GM23338 (cell line): Measurements from ENCODE around the gene PCDHGA4. TPM values are rescaled to one million over a fixed set of nuclear protein-coding genes. Genes with fewer than 3 reads are reported as not detected.

Experiments
- ATAC-seq: fragments of 200-7000 bp; cut with Tn5 transposase; 3 replicates; pipeline ENCODE4 v1.9.1; 2020
- DNase-seq: peaks from one replicate; pipeline ENCODE4 v3.0.0-alpha.2; 2015; ENCODE audit warnings: low spot score
- H2AFZ ChIP-seq: fragments of 200-600 bp; sonication (generic); 2 replicates; pipeline ENCODE4 v1.8.0; 2016; ENCODE audit warnings: antibody characterized with exemption, mild to moderate bottlenecking, moderate library complexity
- H3F3A ChIP-seq: fragments of 200-600 bp; sonication (generic); replicated peaks from 2 replicates; pipeline ENCODE4 v1.8.0; 2017; ENCODE audit warnings: antibody characterized with exemption, mixed run types, low read depth
- H3K27ac ChIP-seq: fragments of 200-600 bp; sonication (generic); 2 replicates; pipeline ENCODE4 v1.6.1; 2016; ENCODE audit warnings: low read depth
- H3K27me3 ChIP-seq: fragments of 200-600 bp; sonication (generic); 2 replicates; pipeline ENCODE4 v1.8.0; 2016; ENCODE audit warnings: mild to moderate bottlenecking, mixed run types, moderate library complexity; ENCODE audit not compliant: insufficient read depth
- H3K36me3 ChIP-seq: fragments of 200-600 bp; sonication (generic); 2 replicates; pipeline ENCODE4 v1.8.0; 2016; ENCODE audit warnings: mild to moderate bottlenecking; ENCODE audit not compliant: insufficient read depth
- H3K4me1 ChIP-seq: fragments of 200-600 bp; sonication (generic); 2 replicates; pipeline ENCODE4 v1.8.0; 2016; ENCODE audit warnings: mild to moderate bottlenecking, moderate library complexity; ENCODE audit not compliant: insufficient read depth
- H3K4me2 ChIP-seq: fragments of 200-600 bp; sonication (generic); 2 replicates; pipeline ENCODE4 v1.7.1; 2017; ENCODE audit warnings: mixed run types
- H3K4me3 ChIP-seq: fragments of 200-600 bp; sonication (generic); 2 replicates; pipeline ENCODE4 v1.6.1; 2016; ENCODE audit warnings: mixed run types
- H3K79me2 ChIP-seq: fragments of 200-600 bp; sonication (generic); replicated peaks from 2 replicates; pipeline ENCODE4 v1.8.0; 2017; ENCODE audit warnings: mild to moderate bottlenecking; ENCODE audit not compliant: insufficient read depth
- H3K9me2 ChIP-seq: fragments of 200-600 bp; sonication (generic); 2 replicates; pipeline ENCODE4 v1.8.0; 2017; ENCODE audit not compliant: insufficient read depth
- H4K20me1 ChIP-seq: fragments of 200-600 bp; sonication (generic); replicated peaks from 2 replicates; pipeline ENCODE4 v1.8.0; 2017; ENCODE audit warnings: mild to moderate bottlenecking; ENCODE audit not compliant: insufficient read depth
- H3K27ac Mint-ChIP-seq: 2 replicates; pipeline ENCODE4 v1.8.0; 2020; ENCODE audit warnings: inconsistent platforms, mild to moderate bottlenecking, moderate library complexity, mixed read lengths
- H3K27me3 Mint-ChIP-seq: 3 replicates; pipeline ENCODE4 v1.8.0; 2022; ENCODE audit warnings: low read depth, mild to moderate bottlenecking, moderate library complexity, mixed read lengths, inconsistent platforms; ENCODE audit not compliant: insufficient read depth, poor library complexity
- H3K36me3 Mint-ChIP-seq: 3 replicates; pipeline ENCODE4 v1.8.0; 2021; ENCODE audit warnings: low read depth, mild to moderate bottlenecking, inconsistent platforms, moderate library complexity, mixed read lengths
- H3K4me1 Mint-ChIP-seq: 3 replicates; pipeline ENCODE4 v1.8.0; 2020; ENCODE audit warnings: mild to moderate bottlenecking, inconsistent platforms, mixed read lengths
- H3K4me3 Mint-ChIP-seq: 3 replicates; pipeline ENCODE4 v1.8.0; 2021; ENCODE audit warnings: moderate library complexity, mild to moderate bottlenecking, inconsistent platforms, mixed read lengths
- H3K9me3 Mint-ChIP-seq: 3 replicates; pipeline ENCODE4 v1.8.0; 2020; ENCODE audit warnings: moderate library complexity, mild to moderate bottlenecking, inconsistent platforms, mixed read lengths
- CREB1 ChIP-seq: fragments of 250-450 bp; sonication (Bioruptor Pico); IDR thresholded peaks from 2 replicates; pipeline ENCODE4 v1.5.0; 2020; ENCODE audit warnings: low read depth, mild to moderate bottlenecking, moderate library complexity
- EZH2 ChIP-seq: fragments of 200-600 bp; sonication (generic); IDR thresholded peaks from one replicate; pipeline ENCODE4 v1.8.0; 2017; ENCODE audit warnings: antibody characterized with exemption, mild to moderate bottlenecking, low read depth; ENCODE audit not compliant: unreplicated experiment
- JUNB ChIP-seq: IDR thresholded peaks from one replicate; pipeline ENCODE4 v1.6.1; 2016; ENCODE audit warnings: antibody characterized with exemption; ENCODE audit not compliant: unreplicated experiment
- POLR2AphosphoS5 ChIP-seq: IDR thresholded peaks from 2 replicates; pipeline ENCODE4 v1.6.1; 2016; ENCODE audit warnings: antibody characterized with exemption, low read depth
- STAT1 ChIP-seq: IDR thresholded peaks from one replicate; pipeline ENCODE4 v1.6.1; 2016; ENCODE audit warnings: antibody characterized with exemption; ENCODE audit not compliant: unreplicated experiment
- polyA plus RNA-seq: library from polyadenylated mRNA; unstranded; fragments of >200 nt; fragmentation: Nextera tagmentation; extraction: Ambion mirVana; gene quantifications from 2 replicates; pipeline ENCODE4 v1.2.1, GENCODE V29; 2016
- total RNA-seq: library from RNA; depleted of rRNA; stranded (reverse); fragments of >200 nt; shearing (Covaris generic); gene quantifications from 2 replicates; pipeline ENCODE4 v1.2.3, GENCODE V29; 2014
- TF ChIP-seq, protein P1 (sequence below), 2 experiments: fragments of 200-600 bp in 1 of 2; sonication (generic) in 1 of 2; conservative IDR thresholded peaks; 2 replicates each; pipeline versions ENCODE4 v1.5.1 to v1.6.1; 2016 to 2017; ENCODE audit warnings: antibody characterized with exemption in 2 of 2, low read depth in 2 of 2, mild to moderate bottlenecking in 2 of 2, moderate library complexity in 1 of 2
- TF ChIP-seq, protein P2 (sequence below): fragments of 250-450 bp; sonication (Bioruptor Pico); IDR thresholded peaks from 2 replicates; pipeline ENCODE4 v1.5.0; 2020; ENCODE audit warnings: mild to moderate bottlenecking, moderate library complexity

The PCDHGA4 gene
- total and polyA plus RNA-seq, 2 experiments from 2014 or later = 0.99 to 7.2 TPM

DNA sequence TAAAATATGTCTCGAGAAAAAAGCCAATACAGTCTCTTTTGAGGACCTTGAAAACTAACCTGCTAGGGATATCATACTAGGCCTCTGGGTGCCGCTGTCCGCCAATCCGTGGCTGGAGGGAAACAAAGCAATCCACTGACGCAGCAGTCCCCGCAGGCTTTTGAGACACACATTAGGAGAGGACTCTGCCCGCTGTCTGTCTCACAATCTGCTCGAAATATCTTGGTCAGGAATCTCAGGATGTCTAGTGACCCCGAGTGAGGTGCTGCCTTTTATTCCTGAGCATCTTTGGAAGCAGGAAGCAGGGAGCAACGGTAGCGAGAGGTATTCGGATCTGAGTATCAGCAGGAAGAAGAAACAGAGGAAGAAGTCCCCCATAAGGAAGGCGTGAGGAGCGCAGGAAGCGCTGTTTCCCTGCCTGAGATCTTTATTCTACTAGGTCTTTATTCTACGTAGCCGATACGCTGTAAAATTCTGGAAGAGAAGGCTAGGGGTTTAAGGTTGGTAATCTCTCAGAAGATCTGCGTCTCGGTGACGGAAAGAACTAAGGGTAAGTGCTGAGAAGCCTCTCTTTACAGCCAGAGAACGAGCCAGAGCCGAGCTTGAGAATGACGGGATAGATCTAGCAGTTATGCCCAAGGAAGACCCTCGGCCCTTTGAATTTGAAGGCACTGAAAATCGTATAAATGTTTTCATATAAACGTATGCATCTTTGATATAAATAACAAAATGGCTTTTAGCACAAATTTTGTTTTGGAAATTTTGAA, 28.6 kb upstream of the PCDHGA4 start:
- Histone ChIP-seq H3K79me2 (no peaks in the 10 kb centered on the region), H3K27ac (no peak overlapping the region), H3K4me2 (peak overlapping the region; percentile 72), H3K27me3 (no peaks in the 10 kb centered on the region), H2AFZ (no peak overlapping the region), H3K4me1 (no peaks in the 10 kb centered on the region), H3F3A (no peaks in the 10 kb centered on the region), H3K9me2 (0 out of 2 replicates have a peak, but pooled peaks cover 6% of the 10 kb centered on the region), H4K20me1 (no peaks in the 10 kb centered on the region), H3K4me3 (peak overlapping the region; percentile 55), H3K36me3 (no peaks in the 10 kb centered on the region)
- Mint-ChIP-seq H3K9me3 (peaks cover 41% of the 10 kb centered on the region), H3K27me3 (no peaks in the 10 kb centered on the region), H3K4me1 (peaks cover 2% of the 10 kb centered on the region), H3K27ac (peak overlapping the region; percentile 72; the same call in 1 of the 2 replicates), H3K36me3 (peaks cover 21% of the 10 kb centered on the region), H3K4me3 (peak overlapping the region; percentile 70)
- peak; percentile 97 for ATAC-seq
- TF ChIP-seq JUNB = no peak
- TF ChIP-seq CREB1 (CRISPR knock-in tag) = 0 out of 2 replicates have a peak, but pooled peaks have one; percentile 19
- TF ChIP-seq, protein P1, sequence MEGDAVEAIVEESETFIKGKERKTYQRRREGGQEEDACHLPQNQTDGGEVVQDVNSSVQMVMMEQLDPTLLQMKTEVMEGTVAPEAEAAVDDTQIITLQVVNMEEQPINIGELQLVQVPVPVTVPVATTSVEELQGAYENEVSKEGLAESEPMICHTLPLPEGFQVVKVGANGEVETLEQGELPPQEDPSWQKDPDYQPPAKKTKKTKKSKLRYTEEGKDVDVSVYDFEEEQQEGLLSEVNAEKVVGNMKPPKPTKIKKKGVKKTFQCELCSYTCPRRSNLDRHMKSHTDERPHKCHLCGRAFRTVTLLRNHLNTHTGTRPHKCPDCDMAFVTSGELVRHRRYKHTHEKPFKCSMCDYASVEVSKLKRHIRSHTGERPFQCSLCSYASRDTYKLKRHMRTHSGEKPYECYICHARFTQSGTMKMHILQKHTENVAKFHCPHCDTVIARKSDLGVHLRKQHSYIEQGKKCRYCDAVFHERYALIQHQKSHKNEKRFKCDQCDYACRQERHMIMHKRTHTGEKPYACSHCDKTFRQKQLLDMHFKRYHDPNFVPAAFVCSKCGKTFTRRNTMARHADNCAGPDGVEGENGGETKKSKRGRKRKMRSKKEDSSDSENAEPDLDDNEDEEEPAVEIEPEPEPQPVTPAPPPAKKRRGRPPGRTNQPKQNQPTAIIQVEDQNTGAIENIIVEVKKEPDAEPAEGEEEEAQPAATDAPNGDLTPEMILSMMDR (conservative IDR thresholded peaks at IDR 0.05; ENCODE audit: low read depth in 2 of 2) = peak; percentile 80 to 84
- peak; percentile 66 for TF ChIP-seq POLR2AphosphoS5
- DNase-seq = peak; percentile 88

DNA sequence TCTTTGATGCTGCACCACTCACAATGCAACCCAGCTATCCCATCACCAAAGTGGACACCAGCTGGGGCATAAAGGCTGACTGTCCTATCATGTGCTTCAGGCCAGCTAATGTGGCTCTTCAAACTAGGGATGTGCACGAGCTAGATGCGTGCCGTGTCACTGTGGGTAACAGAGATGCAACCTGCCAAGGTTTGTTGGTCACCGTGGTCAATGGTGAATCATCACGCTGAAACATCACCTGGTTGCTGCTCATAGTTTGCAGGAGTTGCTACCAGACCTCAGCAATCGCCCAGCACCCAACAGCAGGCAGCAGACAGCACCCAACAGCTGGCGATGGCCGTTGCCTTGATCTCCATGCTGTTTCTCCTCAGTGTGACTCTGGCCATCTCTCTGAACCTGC, 26.6 kb upstream of the PCDHGA4 start:
- Histone ChIP-seq H3K4me1 (no peaks in the 10 kb centered on the region), H3F3A (no peaks in the 10 kb centered on the region), H3K4me2 (no peak overlapping the region), H2AFZ (no peak overlapping the region), H3K79me2 (no peaks in the 10 kb centered on the region), H3K27ac (no peak overlapping the region), H4K20me1 (no peaks in the 10 kb centered on the region), H3K9me2 (0 out of 2 replicates have a peak, but pooled peaks cover 6% of the 10 kb centered on the region), H3K36me3 (no peaks in the 10 kb centered on the region), H3K4me3 (no peak overlapping the region), H3K27me3 (no peaks in the 10 kb centered on the region)
- H3K36me3 Mint-ChIP-seq = peaks cover 35% of the 10 kb centered on the region
- ATAC-seq = no peak
- peaks cover 58% of the 10 kb centered on the region for H3K9me3 Mint-ChIP-seq
- H3K4me1 Mint-ChIP-seq = peaks cover 2% of the 10 kb centered on the region
- peaks cover 4% of the 10 kb centered on the region for H3K27me3 Mint-ChIP-seq
- H3K4me3 Mint-ChIP-seq = no peak overlapping the region
- no peak for DNase-seq
- no peak overlapping the region for H3K27ac Mint-ChIP-seq
- TF ChIP-seq, protein P1 (conservative IDR thresholded peaks at IDR 0.05; ENCODE audit: low read depth in 2 of 2) = no peak
- TF ChIP-seq, protein P2, sequence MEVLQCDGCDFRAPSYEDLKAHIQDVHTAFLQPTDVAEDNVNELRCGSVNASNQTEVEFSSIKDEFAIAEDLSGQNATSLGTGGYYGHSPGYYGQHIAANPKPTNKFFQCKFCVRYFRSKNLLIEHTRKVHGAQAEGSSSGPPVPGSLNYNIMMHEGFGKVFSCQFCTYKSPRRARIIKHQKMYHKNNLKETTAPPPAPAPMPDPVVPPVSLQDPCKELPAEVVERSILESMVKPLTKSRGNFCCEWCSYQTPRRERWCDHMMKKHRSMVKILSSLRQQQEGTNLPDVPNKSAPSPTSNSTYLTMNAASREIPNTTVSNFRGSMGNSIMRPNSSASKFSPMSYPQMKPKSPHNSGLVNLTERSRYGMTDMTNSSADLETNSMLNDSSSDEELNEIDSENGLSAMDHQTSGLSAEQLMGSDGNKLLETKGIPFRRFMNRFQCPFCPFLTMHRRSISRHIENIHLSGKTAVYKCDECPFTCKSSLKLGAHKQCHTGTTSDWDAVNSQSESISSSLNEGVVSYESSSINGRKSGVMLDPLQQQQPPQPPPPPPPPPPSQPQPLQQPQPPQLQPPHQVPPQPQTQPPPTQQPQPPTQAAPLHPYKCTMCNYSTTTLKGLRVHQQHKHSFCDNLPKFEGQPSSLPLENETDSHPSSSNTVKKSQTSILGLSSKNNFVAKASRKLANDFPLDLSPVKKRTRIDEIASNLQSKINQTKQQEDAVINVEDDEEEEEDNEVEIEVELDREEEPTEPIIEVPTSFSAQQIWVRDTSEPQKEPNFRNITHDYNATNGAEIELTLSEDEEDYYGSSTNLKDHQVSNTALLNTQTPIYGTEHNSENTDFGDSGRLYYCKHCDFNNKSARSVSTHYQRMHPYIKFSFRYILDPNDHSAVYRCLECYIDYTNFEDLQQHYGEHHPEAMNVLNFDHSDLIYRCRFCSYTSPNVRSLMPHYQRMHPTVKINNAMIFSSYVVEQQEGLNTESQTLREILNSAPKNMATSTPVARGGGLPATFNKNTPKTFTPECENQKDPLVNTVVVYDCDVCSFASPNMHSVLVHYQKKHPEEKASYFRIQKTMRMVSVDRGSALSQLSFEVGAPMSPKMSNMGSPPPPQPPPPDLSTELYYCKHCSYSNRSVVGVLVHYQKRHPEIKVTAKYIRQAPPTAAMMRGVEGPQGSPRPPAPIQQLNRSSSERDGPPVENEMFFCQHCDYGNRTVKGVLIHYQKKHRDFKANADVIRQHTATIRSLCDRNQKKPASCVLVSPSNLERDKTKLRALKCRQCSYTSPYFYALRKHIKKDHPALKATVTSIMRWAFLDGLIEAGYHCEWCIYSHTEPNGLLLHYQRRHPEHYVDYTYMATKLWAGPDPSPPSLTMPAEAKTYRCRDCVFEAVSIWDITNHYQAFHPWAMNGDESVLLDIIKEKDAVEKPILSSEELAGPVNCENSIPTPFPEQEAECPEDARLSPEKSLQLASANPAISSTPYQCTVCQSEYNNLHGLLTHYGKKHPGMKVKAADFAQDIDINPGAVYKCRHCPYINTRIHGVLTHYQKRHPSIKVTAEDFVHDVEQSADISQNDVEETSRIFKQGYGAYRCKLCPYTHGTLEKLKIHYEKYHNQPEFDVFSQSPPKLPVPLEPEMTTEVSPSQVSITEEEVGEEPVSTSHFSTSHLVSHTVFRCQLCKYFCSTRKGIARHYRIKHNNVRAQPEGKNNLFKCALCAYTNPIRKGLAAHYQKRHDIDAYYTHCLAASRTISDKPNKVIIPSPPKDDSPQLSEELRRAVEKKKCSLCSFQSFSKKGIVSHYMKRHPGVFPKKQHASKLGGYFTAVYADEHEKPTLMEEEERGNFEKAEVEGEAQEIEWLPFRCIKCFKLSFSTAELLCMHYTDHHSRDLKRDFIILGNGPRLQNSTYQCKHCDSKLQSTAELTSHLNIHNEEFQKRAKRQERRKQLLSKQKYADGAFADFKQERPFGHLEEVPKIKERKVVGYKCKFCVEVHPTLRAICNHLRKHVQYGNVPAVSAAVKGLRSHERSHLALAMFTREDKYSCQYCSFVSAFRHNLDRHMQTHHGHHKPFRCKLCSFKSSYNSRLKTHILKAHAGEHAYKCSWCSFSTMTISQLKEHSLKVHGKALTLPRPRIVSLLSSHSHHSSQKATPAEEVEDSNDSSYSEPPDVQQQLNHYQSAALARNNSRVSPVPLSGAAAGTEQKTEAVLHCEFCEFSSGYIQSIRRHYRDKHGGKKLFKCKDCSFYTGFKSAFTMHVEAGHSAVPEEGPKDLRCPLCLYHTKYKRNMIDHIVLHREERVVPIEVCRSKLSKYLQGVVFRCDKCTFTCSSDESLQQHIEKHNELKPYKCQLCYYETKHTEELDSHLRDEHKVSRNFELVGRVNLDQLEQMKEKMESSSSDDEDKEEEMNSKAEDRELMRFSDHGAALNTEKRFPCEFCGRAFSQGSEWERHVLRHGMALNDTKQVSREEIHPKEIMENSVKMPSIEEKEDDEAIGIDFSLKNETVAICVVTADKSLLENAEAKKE (CRISPR knock-in tag) = no peak
- TF ChIP-seq STAT1 (no peak), EZH2 (no peak)
